22Rv1 (cell line): ENCODE measurements around the gene ZNF439.

Experiments used
- H3K27ac ChIP-seq: fragments of 450-650 bp; 2 replicates; pipeline ENCODE4 v1.5.1; 2017
- ZFX ChIP-seq: fragments of 450-650 bp; IDR thresholded peaks from 2 replicates; pipeline ENCODE4 v1.6.1; 2017; ENCODE audit warnings: antibody characterized with exemption, borderline replicate concordance
- TF ChIP-seq, protein P1 (sequence below): fragments of 450-650 bp; IDR thresholded peaks from 2 replicates; pipeline ENCODE4 v1.5.1; 2017; ENCODE audit warnings: mild to moderate bottlenecking

Gene ZNF439

GRCh38 chr19:11848594-11849469, at the start of gene ZNF439:
Gene ZNF439, plus strand, starts transcription at chr19:11848726. Its CDS starts 142 bp downstream, at chr19:11848868.
- H3K27ac ChIP-seq, result no peak within 1 kb of the TSS
- no peak for TF ChIP-seq ZFX
- TF ChIP-seq, protein P1, sequence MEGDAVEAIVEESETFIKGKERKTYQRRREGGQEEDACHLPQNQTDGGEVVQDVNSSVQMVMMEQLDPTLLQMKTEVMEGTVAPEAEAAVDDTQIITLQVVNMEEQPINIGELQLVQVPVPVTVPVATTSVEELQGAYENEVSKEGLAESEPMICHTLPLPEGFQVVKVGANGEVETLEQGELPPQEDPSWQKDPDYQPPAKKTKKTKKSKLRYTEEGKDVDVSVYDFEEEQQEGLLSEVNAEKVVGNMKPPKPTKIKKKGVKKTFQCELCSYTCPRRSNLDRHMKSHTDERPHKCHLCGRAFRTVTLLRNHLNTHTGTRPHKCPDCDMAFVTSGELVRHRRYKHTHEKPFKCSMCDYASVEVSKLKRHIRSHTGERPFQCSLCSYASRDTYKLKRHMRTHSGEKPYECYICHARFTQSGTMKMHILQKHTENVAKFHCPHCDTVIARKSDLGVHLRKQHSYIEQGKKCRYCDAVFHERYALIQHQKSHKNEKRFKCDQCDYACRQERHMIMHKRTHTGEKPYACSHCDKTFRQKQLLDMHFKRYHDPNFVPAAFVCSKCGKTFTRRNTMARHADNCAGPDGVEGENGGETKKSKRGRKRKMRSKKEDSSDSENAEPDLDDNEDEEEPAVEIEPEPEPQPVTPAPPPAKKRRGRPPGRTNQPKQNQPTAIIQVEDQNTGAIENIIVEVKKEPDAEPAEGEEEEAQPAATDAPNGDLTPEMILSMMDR, result no peak

- no peak for TF ChIP-seq ZFX
- TF ChIP-seq, protein P1, result no peak
Measured at GRCh38 chr19:11806354-11807098, 42.0 kb upstream of the ZNF439 start.

DNA sequence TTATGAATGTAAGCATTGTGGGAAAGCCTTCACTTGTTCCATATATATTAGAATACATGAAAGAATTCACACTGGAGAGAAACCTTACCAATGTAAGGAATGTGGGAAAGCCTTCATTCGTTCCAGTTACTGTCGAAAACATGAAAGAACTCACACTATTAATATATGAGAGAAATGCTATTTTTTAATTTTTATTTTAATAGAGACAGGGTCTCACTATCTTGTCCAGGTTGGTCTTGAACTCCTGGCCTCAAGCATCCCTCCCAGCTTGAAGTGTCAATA, 41.5 kb upstream of the ZNF439 start:
- H3K27ac ChIP-seq, result no peak overlapping the region
- TF ChIP-seq ZFX, result no peak
- TF ChIP-seq, protein P1, result no peak

More at GRCh38 chr19:11806354-11807098, 42.0 kb upstream of the ZNF439 start:
- H3K27ac ChIP-seq, result no peak overlapping the region

DNA sequence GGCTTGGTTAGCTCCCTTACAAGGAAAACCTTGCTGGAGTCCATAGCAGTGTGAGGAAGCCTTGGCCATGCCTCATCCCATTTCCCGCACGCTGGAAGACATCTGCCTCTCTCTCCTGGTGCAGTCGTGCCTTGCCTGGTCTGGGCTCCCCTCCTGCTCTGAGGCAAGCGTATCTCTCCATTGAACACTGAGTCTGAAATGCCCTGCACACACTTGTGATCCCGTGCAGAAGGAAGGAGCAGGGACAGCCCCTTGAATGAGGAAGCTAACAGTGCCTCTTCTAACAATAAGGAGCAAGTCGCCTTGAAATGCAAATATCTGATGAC, 34.9 kb upstream of the ZNF439 start:
- peak overlapping the region; percentile 90 for H3K27ac ChIP-seq
- TF ChIP-seq, protein P1, result no peak
- TF ChIP-seq ZFX, result no peak

DNA sequence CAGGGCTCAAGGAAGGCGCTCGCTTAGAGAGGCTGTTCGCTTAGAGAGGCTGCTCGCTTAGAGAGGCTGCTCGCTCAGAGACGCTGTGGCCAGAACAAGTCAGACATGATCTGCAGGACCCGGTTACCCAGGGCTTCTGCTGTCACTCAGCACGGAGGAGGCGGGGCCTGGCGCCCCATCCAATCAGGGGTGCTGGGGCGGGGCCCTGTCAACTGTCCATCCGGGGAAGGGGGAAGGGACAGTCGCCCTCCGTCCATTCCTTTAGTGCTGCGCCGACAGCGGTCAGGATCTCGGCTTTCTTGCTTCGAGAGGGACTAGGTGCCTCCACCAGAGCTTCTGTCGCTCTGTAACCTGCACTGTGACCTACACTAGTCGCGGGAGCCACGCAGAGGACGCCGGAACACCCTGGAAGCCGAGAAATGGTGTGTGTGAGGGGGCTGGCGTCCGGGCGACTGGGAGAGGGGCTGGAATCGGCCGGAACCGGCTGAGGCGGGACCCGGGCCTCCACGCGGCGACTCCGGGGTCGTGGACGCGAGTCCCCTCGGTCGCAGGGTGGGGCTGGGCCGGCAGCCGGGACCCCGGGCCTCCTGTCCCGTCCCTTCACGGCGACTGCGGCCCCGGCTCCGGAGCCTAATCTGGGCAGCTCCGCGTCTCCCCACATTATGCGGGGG, 34.4 kb upstream of the ZNF439 start, which contains the start of gene ZNF440:
Gene ZNF440 (plus strand): TSS at position 245 of the 671 bp plus-strand sequence. CDS start 175 bp downstream, at position 420.
- TF ChIP-seq, protein P1, result no peak
- no peak for TF ChIP-seq ZFX
- H3K27ac ChIP-seq, result peak within 1 kb of the TSS; percentile 90

- H3K27ac ChIP-seq, result peak overlapping the region; percentile 90
- TF ChIP-seq, protein P1, result no peak
- TF ChIP-seq ZFX, result no peak
Measured at GRCh38 chr19:11814700-11815035, 33.9 kb upstream of the ZNF439 start.
